Lower leg skin (tissue), 3 donors: ENCODE results near the gene MMS22L.

Source experiments
- CTCF ChIP-seq, 3 donors: fragments of 450-650 bp; IDR thresholded peaks; one replicate each; pipeline ENCODE4 v1.5.1; 2016; ENCODE audit warnings: antibody characterized with exemption in 3 of 3, mild to moderate bottlenecking in 3 of 3, moderate library complexity in 2 of 3
- POLR2A ChIP-seq, 2 donors: fragments of 450-650 bp; IDR thresholded peaks; one replicate each; pipeline ENCODE4 v1.6.1; 2016 to 2017; ENCODE audit warnings: antibody characterized with exemption in 2 of 2, mild to moderate bottlenecking in 1 of 2, moderate library complexity in 1 of 2

GRCh38 chr6:97123652-97124051 lies 159.4 kb downstream of the MMS22L start:
- TF ChIP-seq CTCF (IDR thresholded peaks at IDR 0.05) = no peak
- no peak for TF ChIP-seq POLR2A (IDR thresholded peaks at IDR 0.05)
